Measurements from ENCODE around the gene ESR2. TPM values are rescaled to one million over a fixed set of nuclear protein-coding genes. Genes with fewer than 3 reads are reported as not detected.

ESR2 gene
- total RNA-seq, 1 donor from 2014 or later: 0.30 TPM

DNA sequence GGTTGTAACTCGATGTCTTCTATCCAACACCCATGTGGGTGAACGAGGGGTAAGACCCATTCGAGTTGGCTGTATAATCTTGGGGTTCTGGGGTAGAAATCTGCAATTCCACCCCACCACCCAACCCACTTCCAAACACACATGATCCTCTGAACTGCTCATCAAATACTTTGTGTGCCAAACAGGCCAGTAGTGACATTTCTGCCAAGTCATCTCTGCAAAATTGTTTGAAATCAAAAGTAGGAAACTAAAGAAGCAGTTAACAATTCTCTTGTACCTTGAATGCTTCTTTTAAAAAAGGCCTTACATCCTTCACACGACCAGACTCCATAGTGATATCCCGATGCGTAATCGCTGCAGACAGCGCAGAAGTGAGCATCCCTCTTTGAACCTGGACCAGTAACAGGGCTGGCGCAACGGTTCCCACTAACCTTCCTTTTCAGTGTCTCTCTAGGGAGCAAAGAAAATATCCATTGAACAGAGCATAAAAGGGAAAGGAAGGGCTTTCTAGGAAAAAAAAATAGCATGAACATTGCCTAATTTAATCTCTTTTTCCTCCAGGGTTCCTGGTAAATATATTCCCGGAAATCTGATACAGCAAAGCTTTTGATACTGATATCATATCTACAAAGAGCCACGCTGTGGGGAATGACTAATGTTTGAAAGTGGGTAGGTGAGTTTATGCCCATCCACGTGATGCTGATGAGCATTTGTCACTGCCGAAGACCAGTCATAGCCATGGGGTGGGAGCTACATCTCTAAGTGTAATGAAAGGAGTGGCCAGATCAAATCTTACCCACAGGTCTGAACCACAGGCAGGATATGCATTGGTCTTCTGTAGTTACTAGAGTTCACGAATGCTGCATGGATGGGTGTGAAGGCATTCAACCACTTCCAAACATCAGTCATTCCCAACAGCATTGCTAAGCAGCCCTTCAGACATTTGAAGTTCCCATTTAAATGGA, 14.2 kb downstream of the ESR2 start:
- TF ChIP-seq, protein P1, sequence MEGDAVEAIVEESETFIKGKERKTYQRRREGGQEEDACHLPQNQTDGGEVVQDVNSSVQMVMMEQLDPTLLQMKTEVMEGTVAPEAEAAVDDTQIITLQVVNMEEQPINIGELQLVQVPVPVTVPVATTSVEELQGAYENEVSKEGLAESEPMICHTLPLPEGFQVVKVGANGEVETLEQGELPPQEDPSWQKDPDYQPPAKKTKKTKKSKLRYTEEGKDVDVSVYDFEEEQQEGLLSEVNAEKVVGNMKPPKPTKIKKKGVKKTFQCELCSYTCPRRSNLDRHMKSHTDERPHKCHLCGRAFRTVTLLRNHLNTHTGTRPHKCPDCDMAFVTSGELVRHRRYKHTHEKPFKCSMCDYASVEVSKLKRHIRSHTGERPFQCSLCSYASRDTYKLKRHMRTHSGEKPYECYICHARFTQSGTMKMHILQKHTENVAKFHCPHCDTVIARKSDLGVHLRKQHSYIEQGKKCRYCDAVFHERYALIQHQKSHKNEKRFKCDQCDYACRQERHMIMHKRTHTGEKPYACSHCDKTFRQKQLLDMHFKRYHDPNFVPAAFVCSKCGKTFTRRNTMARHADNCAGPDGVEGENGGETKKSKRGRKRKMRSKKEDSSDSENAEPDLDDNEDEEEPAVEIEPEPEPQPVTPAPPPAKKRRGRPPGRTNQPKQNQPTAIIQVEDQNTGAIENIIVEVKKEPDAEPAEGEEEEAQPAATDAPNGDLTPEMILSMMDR (IDR thresholded peaks at IDR 0.05): no peak
- Histone ChIP-seq H3K36me3 (no peaks in the 10 kb centered on the region), H3K9me3 (no peaks in the 10 kb centered on the region), H3K4me3 (no peak overlapping the region), H3K27ac (no peak overlapping the region), H3K4me1 (no peaks in the 10 kb centered on the region), H3K27me3 (ENCODE audit: low read depth) (no peaks in the 10 kb centered on the region)
- intact Hi-C loops (cut with DNase I): no loop called here
- DNase-seq: no peak
- peak; percentile 51 to 88 for ATAC-seq

DNA sequence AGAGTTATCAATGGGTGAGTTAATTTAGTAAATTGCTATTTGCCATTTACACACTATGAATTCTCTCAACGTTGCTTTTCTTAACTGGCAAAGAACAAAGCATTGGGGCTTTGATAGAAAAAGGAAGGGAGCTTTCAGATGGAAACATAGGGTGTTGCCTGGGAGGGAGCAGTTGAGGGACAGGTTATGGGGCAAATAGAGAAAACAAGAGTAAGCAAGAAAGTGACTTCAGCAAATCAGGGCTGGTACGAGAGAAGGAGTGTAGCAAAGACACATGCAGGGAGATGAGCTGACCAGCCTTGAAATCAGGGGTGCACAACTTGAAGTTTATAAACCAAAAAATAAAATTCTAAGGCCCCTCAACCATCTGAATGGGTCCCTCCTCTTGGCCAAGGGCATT, 15.7 kb downstream of the ESR2 start:
- TF ChIP-seq, protein P1 (IDR thresholded peaks at IDR 0.05): no peak
- Histone ChIP-seq H3K27ac (no peak overlapping the region), H3K27me3 (ENCODE audit: low read depth) (no peaks in the 10 kb centered on the region), H3K9me3 (no peaks in the 10 kb centered on the region), H3K36me3 (no peaks in the 10 kb centered on the region), H3K4me1 (no peaks in the 10 kb centered on the region), H3K4me3 (no peak overlapping the region)
- intact Hi-C loops (cut with DNase I): no loop called here
- no peak for DNase-seq
- ATAC-seq: no peak

DNA sequence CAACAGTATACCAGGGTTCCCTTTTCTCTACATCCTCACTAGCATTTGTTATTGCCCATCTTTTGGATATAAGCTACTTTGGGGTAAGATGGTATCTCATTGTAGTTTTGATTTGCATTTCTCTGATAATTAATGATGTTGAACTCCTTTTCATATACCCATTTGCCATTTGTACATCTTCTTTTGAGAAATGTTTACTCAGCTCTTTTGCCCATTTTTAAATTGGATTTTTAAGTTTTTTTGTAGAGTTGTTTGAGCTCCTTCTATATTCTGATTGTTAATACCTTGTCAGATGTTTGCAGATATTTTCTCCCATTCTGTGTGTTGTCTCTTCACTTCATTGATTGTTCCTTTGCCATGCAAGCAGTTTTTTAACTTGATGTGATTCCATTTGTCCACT, 22.2 kb downstream of the ESR2 start:
- intact Hi-C loops (cut with DNase I): no loop called here
- ATAC-seq (no peak), DNase-seq (no peak)
- no peak overlapping the region for H3K4me3 ChIP-seq
- no peaks in the 10 kb centered on the region for H3K4me1 ChIP-seq
- H3K36me3 ChIP-seq: no peaks in the 10 kb centered on the region
- no peaks in the 10 kb centered on the region for H3K27me3 ChIP-seq (ENCODE audit: low read depth)
- no peaks in the 10 kb centered on the region for H3K9me3 ChIP-seq
- TF ChIP-seq, protein P1 (IDR thresholded peaks at IDR 0.05): no peak
- H3K27ac ChIP-seq: no peak overlapping the region

DNA sequence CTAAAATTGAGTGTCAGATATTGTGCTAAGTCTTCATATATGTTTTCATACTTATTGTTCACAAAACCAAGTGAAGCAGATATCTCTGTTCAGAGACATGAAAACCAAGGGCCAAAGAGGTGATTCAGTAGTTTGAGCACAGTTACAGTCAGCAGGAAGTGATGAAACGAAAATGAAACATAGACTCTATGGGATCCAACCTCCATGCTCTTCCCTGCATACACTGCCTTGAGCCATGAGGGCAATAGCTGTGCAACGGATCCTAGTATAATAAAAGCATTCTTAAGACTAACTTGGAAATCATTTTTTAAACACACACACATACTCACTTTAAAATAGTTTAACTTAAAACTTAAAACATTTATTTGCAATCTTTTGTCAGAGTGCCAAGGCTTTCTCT, 27.9 kb downstream of the ESR2 start:
- H3K4me1 ChIP-seq: no peaks in the 10 kb centered on the region
- no peak overlapping the region for H3K27ac ChIP-seq
- ATAC-seq (no peak), DNase-seq (no peak)
- H3K9me3 ChIP-seq: no peaks in the 10 kb centered on the region
- H3K4me3 ChIP-seq: no peak overlapping the region
- H3K27me3 ChIP-seq (ENCODE audit: low read depth): no peaks in the 10 kb centered on the region
- H3K36me3 ChIP-seq: no peaks in the 10 kb centered on the region
- TF ChIP-seq, protein P1 (IDR thresholded peaks at IDR 0.05): no peak
- intact Hi-C loops (cut with DNase I): no loop called here

DNA sequence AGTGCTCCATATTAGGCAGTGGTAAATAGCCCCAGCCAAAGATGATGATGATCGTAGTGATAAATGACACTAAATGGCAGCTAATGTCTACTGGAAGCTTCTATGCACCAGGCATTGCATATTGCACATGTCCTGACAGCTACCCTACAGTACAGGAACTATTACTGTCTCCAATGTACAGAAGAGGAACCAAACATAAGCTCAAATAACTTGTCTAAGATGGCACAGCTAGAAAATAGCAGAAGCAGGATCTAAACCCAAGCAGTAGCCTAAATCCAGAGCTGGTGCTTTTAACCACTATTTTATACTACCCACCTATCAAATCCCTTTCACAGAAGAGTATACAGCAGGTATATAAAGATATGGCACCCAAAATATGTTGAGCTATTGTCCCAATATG, 28.9 kb downstream of the ESR2 start:
- TF ChIP-seq, protein P1 (IDR thresholded peaks at IDR 0.05): no peak
- H3K27me3 ChIP-seq (ENCODE audit: low read depth): no peaks in the 10 kb centered on the region
- H3K27ac ChIP-seq: no peak overlapping the region

More for the DNA sequence above, 28.9 kb downstream of the ESR2 start:
- intact Hi-C loops (cut with DNase I): no loop called here
- Histone ChIP-seq H3K4me1 (no peaks in the 10 kb centered on the region), H3K4me3 (no peak overlapping the region), H3K9me3 (no peaks in the 10 kb centered on the region), H3K36me3 (no peaks in the 10 kb centered on the region)
- no peak for ATAC-seq
- no peak for DNase-seq
